ENCODE measurements around the gene INSC.

Gene INSC

GRCh38 chr11:15146271-15147003, 31.7 kb downstream of the INSC start:
- in situ Hi-C loops (cut with HindIII; ENCODE audit: low sequenced_read_pairs): no loop called here

- in situ Hi-C loops (cut with HindIII; ENCODE audit: low sequenced_read_pairs): no loop called here
Measured at GRCh38 chr11:15148169-15148568, 33.4 kb downstream of the INSC start.

DNA sequence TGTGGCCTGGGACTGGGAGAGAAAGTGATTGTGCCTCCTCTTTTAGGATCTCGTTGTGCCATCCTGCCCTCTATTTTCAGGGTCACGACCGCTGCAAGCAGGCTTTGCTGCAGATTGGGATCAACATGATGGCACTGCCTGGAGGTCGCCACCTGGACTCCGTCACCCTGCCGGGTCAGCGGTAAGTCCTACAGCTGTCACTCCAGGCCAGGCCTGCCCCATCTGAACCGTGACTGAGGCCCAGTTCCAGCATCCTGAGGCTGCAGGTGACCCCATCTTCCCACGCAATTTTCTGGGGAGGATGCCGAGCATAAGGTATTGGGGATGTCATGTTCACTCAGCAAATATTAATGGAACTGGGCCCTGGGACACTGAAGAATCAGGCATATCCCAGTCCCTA, 34.3 kb downstream of the INSC start:
- in situ Hi-C loops (cut with HindIII; ENCODE audit: low sequenced_read_pairs): no loop called here

DNA sequence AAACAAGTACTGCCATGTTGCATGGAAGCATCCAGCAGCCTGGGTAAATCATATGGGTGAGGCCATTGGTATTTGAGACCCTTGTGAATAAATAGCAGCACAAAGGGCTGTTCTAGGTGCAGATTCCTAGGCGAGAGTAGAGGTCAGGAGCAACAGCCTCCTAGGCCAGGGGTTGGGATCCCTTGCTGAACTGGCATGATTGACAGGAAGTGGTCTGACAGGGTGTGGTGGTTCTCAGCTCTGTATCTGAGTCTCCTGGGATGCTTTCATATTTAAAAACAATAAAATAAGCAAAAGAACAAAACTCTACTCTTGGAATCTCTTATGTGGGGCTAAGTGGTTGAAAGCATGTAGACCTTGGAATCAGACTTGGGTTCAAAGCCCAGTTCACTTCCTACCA, 35.8 kb downstream of the INSC start:
- in situ Hi-C loops (cut with HindIII; ENCODE audit: low sequenced_read_pairs): no loop called here

DNA sequence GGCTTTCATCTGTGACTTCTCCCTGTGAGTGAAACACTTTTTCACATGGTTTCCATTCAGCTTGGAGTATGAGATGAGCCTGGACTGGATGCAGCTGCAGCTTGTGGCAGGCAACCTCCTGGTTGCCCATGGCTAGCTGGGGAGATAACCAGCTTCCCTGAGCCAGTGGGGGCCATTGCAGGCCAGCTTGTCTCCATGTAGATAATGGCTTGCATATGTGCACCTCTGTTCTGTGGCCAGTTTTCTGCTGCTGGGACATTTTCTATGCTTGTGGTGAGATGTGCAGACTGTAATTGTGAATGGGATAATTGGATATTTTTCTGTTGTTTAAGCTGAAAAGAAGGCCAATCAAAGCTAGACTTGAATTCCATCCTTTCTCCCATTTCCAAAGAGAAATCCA, 38.5 kb downstream of the INSC start:
- in situ Hi-C loops (cut with HindIII; ENCODE audit: low sequenced_read_pairs): no loop called here

DNA sequence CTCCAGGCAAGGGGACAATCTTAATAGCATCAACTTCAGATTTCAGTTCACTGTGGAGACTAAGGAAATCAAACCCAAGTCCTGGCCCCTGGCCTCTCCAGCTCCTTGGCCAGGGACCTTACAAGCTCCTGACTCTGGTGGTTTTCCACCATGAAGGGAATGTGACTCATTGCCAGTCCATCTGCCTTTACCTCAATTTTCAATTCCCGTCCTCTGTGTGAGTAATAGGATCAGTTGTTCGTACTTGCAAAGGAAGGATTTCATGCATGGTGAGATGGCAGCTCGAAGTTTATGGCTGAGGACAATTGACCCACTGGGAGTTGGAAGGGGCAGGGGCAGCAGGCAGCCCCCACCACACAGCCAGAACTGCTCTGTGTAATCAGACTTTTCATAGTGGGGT, 42.5 kb downstream of the INSC start:
- in situ Hi-C loops (cut with HindIII; ENCODE audit: low sequenced_read_pairs): no loop called here

- in situ Hi-C loops (cut with HindIII; ENCODE audit: low sequenced_read_pairs): no loop called here
Measured at GRCh38 chr11:15157606-15158137, 42.9 kb downstream of the INSC start.

DNA sequence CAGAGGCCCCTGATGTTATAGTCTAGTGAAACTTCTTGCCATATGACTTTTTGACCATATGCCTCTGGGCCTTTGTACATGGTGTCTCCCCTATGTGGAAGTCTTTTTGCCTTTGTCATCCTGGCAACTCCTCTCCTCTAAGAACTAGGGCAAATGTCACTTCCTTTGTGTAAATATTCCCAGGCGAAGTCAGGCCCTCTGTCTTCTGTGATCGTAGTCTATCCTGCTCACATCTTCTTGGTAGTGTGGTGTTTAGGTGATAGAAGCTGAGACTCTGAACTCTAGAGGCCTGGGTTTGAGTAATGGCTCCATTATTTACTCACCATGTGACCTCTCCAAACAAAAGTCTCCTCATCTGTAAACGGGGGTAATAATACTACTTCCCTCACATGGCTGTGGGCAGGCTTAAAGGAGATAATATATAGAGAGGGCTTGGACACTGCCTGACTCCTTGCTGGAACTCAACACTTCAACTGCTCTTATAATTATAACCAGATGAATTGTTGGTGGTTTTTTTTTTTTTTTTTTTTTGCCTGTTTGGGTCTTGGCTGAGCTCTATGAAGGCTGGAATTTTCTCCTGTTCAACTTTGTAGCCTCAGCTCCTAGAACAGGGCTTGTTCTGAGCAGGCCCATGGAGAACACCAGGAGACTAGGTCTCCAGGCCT, 43.8 kb downstream of the INSC start:
- in situ Hi-C loops (cut with HindIII; ENCODE audit: low sequenced_read_pairs): no loop called here

GRCh38 chr11:15159085-15159484, 44.4 kb downstream of the INSC start:
- in situ Hi-C loops (cut with HindIII; ENCODE audit: low sequenced_read_pairs): no loop called here

DNA sequence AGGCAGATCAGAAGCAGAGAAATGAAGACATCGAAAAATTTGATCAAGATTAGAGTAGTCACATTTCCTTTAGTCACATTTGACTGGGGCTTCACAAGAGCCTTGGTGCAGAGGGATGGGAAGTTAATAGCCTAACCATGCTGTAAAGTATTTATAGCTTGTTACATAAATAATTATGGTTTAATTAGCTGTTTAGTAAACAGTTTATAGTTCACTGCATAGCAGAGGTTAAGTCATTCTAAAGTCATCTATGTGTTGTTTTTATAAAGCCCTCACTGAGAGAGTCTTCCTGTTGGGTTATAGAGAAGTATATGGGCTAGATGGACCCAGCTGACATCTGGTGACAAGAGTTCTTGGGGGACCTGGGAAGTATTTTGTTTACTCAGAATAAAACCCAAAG, 47.1 kb downstream of the INSC start:
- in situ Hi-C loops (cut with HindIII; ENCODE audit: low sequenced_read_pairs): no loop called here

- in situ Hi-C loops (cut with HindIII; ENCODE audit: low sequenced_read_pairs): no loop called here
Measured at GRCh38 chr11:15163136-15163535, 48.4 kb downstream of the INSC start.

GRCh38 chr11:15166204-15166603, 51.5 kb downstream of the INSC start:
- in situ Hi-C loops (cut with HindIII; ENCODE audit: low sequenced_read_pairs): no loop called here

- in situ Hi-C loops (cut with HindIII; ENCODE audit: low sequenced_read_pairs): no loop called here
Measured at GRCh38 chr11:15169815-15170551, 55.3 kb downstream of the INSC start.

- in situ Hi-C loops (cut with HindIII; ENCODE audit: low sequenced_read_pairs): no loop called here
Measured at GRCh38 chr11:15170698-15171097, 56.0 kb downstream of the INSC start.

GRCh38 chr11:15171956-15172355, 57.2 kb downstream of the INSC start:
- in situ Hi-C loops (cut with HindIII; ENCODE audit: low sequenced_read_pairs): no loop called here

DNA sequence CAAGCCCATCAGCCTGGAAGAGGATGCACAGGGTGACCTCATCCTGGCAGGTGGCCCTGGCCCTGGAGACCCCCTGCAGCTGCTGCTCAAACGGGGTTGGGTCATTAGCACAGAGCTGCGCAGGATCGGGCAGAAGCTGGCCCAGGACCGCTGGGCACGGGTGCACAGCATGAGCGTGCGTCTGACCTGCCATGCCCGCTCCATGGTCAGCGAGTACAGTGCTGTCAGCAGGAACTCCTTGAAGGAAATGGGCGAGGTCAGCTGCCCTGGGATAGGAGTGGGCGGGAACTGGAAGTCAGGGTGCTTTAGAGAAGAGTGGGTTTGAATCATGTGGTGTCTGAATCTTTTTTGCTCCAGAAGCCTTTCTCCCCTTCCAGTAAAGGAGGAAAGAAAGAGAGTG, 61.1 kb downstream of the INSC start:
- in situ Hi-C loops (cut with HindIII; ENCODE audit: low sequenced_read_pairs): loop anchor here (5.0 kb wide), 1 partner anchor 84 kb away; no protein-coding TSS in a partner anchor

GRCh38 chr11:15176646-15177163, 62.0 kb downstream of the INSC start:
- in situ Hi-C loops (cut with HindIII; ENCODE audit: low sequenced_read_pairs): loop anchor here (5.0 kb wide), 1 partner anchor 84 kb away; no protein-coding TSS in a partner anchor

DNA sequence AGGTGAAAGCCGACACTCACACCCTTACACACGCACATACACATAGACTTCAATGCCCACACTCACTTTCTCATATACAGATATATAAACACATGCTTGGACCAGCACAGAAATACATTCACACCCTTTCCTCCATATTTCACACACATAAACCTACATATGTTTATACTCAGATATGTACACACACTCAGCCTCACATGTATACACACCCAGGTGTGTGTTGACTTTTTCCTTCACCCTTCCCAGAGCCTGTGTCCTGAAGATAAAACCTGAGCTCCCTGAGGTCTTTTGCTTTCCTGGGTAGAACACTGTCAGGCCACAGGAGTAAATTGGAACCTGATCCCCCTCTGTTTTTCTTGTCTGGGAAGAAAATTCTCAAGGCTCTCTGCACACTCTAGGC, 62.8 kb downstream of the INSC start:
- in situ Hi-C loops (cut with HindIII; ENCODE audit: low sequenced_read_pairs): loop anchor here (5.0 kb wide), 1 partner anchor 85 kb away; no protein-coding TSS in a partner anchor

DNA sequence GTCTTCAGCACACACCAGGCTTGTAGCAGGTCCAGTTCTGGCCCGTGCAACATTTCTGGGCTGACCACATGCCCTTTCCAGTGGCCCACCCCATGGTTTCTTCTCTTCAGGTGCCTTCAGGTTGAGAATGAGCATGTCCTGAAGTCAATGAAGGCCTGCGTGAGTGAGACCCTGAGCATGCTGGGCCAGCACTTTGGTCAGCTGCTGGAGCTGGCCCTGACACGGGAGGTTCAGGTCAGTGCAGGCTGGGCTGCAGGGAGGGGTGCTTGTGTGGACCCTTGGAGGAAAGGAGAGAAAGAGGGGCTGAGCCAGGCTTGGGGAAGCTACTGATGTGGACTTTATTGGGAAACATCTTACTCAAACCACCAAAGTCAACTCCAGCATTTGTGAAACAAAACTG, 63.5 kb downstream of the INSC start:
- in situ Hi-C loops (cut with HindIII; ENCODE audit: low sequenced_read_pairs): loop anchor here (5.0 kb wide), 1 partner anchor 86 kb away; no protein-coding TSS in a partner anchor

DNA sequence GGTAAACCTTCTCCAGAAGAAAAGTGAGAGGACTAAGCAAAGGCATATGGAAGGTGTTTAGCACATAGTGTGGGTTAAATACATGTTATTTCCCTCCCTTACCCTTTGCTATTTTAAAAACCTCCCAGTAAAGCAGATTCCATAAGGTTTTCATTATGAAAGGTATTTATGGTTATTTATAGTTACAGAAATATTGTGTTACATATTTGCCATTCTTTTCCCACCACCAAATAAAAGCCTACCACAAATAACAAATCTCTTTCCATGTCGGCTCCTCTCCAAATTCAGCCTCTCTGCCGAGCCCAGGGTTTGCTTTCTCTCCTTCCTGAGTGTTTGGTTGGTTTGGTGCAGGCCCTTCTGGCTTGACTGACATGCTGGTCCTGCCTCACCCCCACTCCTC, 64.4 kb downstream of the INSC start:
- in situ Hi-C loops (cut with HindIII; ENCODE audit: low sequenced_read_pairs): loop anchor here (5.0 kb wide), 1 partner anchor 87 kb away; no protein-coding TSS in a partner anchor

- in situ Hi-C loops (cut with HindIII; ENCODE audit: low sequenced_read_pairs): no loop called here
Measured at GRCh38 chr11:15180212-15180792, 65.6 kb downstream of the INSC start.

All from endothelial cell of hepatic sinusoid (primary cell).